Natural killer cell (primary cell): ENCODE data around the gene MME. TPM values are rescaled to one million over a fixed set of nuclear protein-coding genes. Genes with fewer than 3 reads are reported as not detected.

Source experiments
- ATAC-seq, 3 donors: fragments of 150-1000 bp in 2 of 3; fragments of 200-7000 bp in 1 of 3; cut with Tn5 transposase; 1 replicate in 1 of 3; 2 replicates in 2 of 3; pipeline ENCODE4 v1.10.0; 2021; ENCODE audit warnings: mild to moderate bottlenecking in 2 of 3, moderate library complexity in 2 of 3
- DNase-seq, 2 donors: peaks; one replicate each; pipeline versions ENCODE4 v3.0.0 to v3.0.0-alpha.2; 2013 to 2021; ENCODE audit warnings: mixed read lengths in 1 of 2
- H3K27ac ChIP-seq: one replicate; pipeline ENCODE4 v1.5.1; 2013; ENCODE audit warnings: mild to moderate bottlenecking, low read length
- H3K27me3 ChIP-seq: one replicate; pipeline ENCODE4 v1.6.1; 2013; ENCODE audit warnings: low read length; ENCODE audit not compliant: control insufficient read depth, insufficient read depth
- H3K36me3 ChIP-seq: one replicate; pipeline ENCODE4 v1.6.1; 2013; ENCODE audit warnings: low read length; ENCODE audit not compliant: control insufficient read depth, insufficient read depth
- H3K4me1 ChIP-seq: one replicate; pipeline ENCODE4 v1.6.1; 2013; ENCODE audit warnings: low read length; ENCODE audit not compliant: control insufficient read depth, insufficient read depth
- H3K4me3 ChIP-seq: one replicate; pipeline ENCODE4 v1.5.1; 2013; ENCODE audit warnings: low read length
- H3K9me3 ChIP-seq: one replicate; pipeline ENCODE4 v1.6.1; 2013; ENCODE audit warnings: low read length; ENCODE audit not compliant: control insufficient read depth, insufficient read depth
- H3K27ac Mint-ChIP-seq, 2 donors: one replicate each; pipeline ENCODE4 v1.8.0; 2022; ENCODE audit warnings: mild to moderate bottlenecking in 2 of 2, mixed read lengths in 2 of 2, moderate library complexity in 1 of 2
- H3K27me3 Mint-ChIP-seq, 2 donors: one replicate each; pipeline ENCODE4 v1.8.0; 2022; ENCODE audit warnings: low read depth in 2 of 2, mixed read lengths in 2 of 2
- H3K36me3 Mint-ChIP-seq: one replicate; pipeline ENCODE4 v1.8.0; 2022; ENCODE audit warnings: mixed read lengths
- H3K4me1 Mint-ChIP-seq, 2 donors: one replicate each; pipeline ENCODE4 v1.8.0; 2022; ENCODE audit warnings: mixed read lengths in 2 of 2
- H3K4me3 Mint-ChIP-seq: one replicate; pipeline ENCODE4 v1.8.0; 2022; ENCODE audit warnings: mild to moderate bottlenecking, moderate library complexity, mixed read lengths
- H3K9me3 Mint-ChIP-seq, 2 donors: one replicate each; pipeline ENCODE4 v1.8.0; 2022; ENCODE audit warnings: mixed read lengths in 2 of 2
- CTCF ChIP-seq: fragments of 200-600 bp; IDR thresholded peaks from one replicate; pipeline ENCODE4 v1.8.0; 2022; ENCODE audit warnings: antibody characterized with exemption
- WGBS: methylation state at CpG from one replicate; pipeline ENCODE4 v1.1.7; 2013; ENCODE audit warnings: missing lambda C conversion rate; ENCODE audit not compliant: insufficient coverage; 5-methylcytosine and 5-hydroxymethylcytosine counted together
- intact Hi-C: fragments of 100-400 bp; cut with micrococcal nuclease; formaldehyde crosslinking; loops from one replicate; pipeline ENCODE4 v1.14.2; 2022
- total RNA-seq, 4 donors: library from RNA; stranded (reverse); fragments of 120-200 nt in 1 of 4; gene quantifications; one replicate each; pipeline versions ENCODE4 v1.2.3 to v1.2.4, GENCODE V29; 2013 to 2022

MME gene
- total RNA-seq, 3 donors from 2014 or later (not counting 1 experiment from before 2014, with no cell fraction given), result 0.16 to 6.1 TPM; not detected in 1

GRCh38 chr3:155035553-155035952, 44.6 kb upstream of the MME start:
- Histone ChIP-seq H3K9me3 (no peaks in the 10 kb centered on the region), H3K4me3 (no peak overlapping the region), H3K27ac (no peak overlapping the region), H3K4me1 (no peaks in the 10 kb centered on the region), H3K36me3 (no peaks in the 10 kb centered on the region), H3K27me3 (no peaks in the 10 kb centered on the region)
- H3K36me3 Mint-ChIP-seq, result no peaks in the 10 kb centered on the region
- peaks cover 2 to 20% of the 10 kb centered on the region in 2 donors for H3K9me3 Mint-ChIP-seq
- H3K27me3 Mint-ChIP-seq, result no peaks in the 10 kb centered on the region
- H3K4me1 Mint-ChIP-seq, result no peaks in the 10 kb centered on the region
- H3K27ac Mint-ChIP-seq, result no peak overlapping the region
- intact Hi-C loops, result no loop called here
- DNase-seq (no peak), ATAC-seq (no peak)
- H3K4me3 Mint-ChIP-seq, result no peak overlapping the region
- WGBS, result 92% methylated on average over 2 of the region's 2 CpGs
- TF ChIP-seq CTCF, result no peak

GRCh38 chr3:155037508-155038202, 42.5 kb upstream of the MME start:
- WGBS, result 66% methylated on average over 5 of the region's 5 CpGs

GRCh38 chr3:155038203-155038554, 41.9 kb upstream of the MME start:
- Mint-ChIP-seq H3K9me3 (peaks cover 4 to 23% of the 10 kb centered on the region in 2 donors), H3K4me3 (no peak overlapping the region), H3K36me3 (no peaks in the 10 kb centered on the region), H3K27ac (no peak overlapping the region), H3K27me3 (no peaks in the 10 kb centered on the region), H3K4me1 (no peaks in the 10 kb centered on the region)
- Histone ChIP-seq H3K27me3 (no peaks in the 10 kb centered on the region), H3K4me3 (no peak overlapping the region), H3K4me1 (no peaks in the 10 kb centered on the region), H3K9me3 (no peaks in the 10 kb centered on the region), H3K36me3 (no peaks in the 10 kb centered on the region), H3K27ac (no peak overlapping the region)
- TF ChIP-seq CTCF, result no peak
- WGBS, result 55% methylated on average over 2 of the region's 2 CpGs
- DNase-seq, result no peak
- intact Hi-C loops, result no loop called here
- no peak for ATAC-seq

More at GRCh38 chr3:155037508-155038202, 42.5 kb upstream of the MME start:
- DNase-seq (no peak), ATAC-seq (no peak)
- H3K4me3 Mint-ChIP-seq, result no peak overlapping the region
- Histone ChIP-seq H3K4me3 (no peak overlapping the region), H3K9me3 (no peaks in the 10 kb centered on the region), H3K27me3 (no peaks in the 10 kb centered on the region), H3K4me1 (no peaks in the 10 kb centered on the region), H3K36me3 (no peaks in the 10 kb centered on the region), H3K27ac (no peak overlapping the region)
- H3K27me3 Mint-ChIP-seq, result no peaks in the 10 kb centered on the region
- intact Hi-C loops, result no loop called here
- no peak overlapping the region for H3K27ac Mint-ChIP-seq
- H3K36me3 Mint-ChIP-seq, result no peaks in the 10 kb centered on the region
- H3K9me3 Mint-ChIP-seq, result peaks cover 4 to 23% of the 10 kb centered on the region in 2 donors
- no peaks in the 10 kb centered on the region for H3K4me1 Mint-ChIP-seq
- TF ChIP-seq CTCF, result no peak

GRCh38 chr3:155046935-155047334, 33.2 kb upstream of the MME start:
- ATAC-seq (no peak), DNase-seq (no peak)
- Mint-ChIP-seq H3K4me1 (no peaks in the 10 kb centered on the region), H3K27ac (no peak overlapping the region), H3K4me3 (no peak overlapping the region), H3K9me3 (peaks cover 3 to 5% of the 10 kb centered on the region in 2 donors), H3K27me3 (no peaks in the 10 kb centered on the region), H3K36me3 (peaks cover 5% of the 10 kb centered on the region)
- Histone ChIP-seq H3K4me3 (no peak overlapping the region), H3K36me3 (no peaks in the 10 kb centered on the region), H3K9me3 (peaks cover 1% of the 10 kb centered on the region), H3K4me1 (no peaks in the 10 kb centered on the region), H3K27me3 (no peaks in the 10 kb centered on the region), H3K27ac (no peak overlapping the region)
- intact Hi-C loops, result no loop called here
- TF ChIP-seq CTCF, result no peak
